Loucy (cell line): ENCODE measurements around the gene ARHGAP1.

Experiments used
- H2AFZ ChIP-seq: fragments of 200-600 bp; sonication (generic); 2 replicates; pipeline ENCODE4 v1.6.0; 2016; ENCODE audit warnings: antibody characterized with exemption, mild to moderate bottlenecking, low read length, moderate library complexity
- H3F3A ChIP-seq: fragments of 200-600 bp; 2 replicates; pipeline ENCODE4 v1.6.0; 2016; ENCODE audit warnings: antibody characterized with exemption, low read depth, mild to moderate bottlenecking
- H3K27me3 ChIP-seq: fragments of 200-600 bp; sonication (generic); 2 replicates; pipeline ENCODE4 v1.6.1; 2014; ENCODE audit warnings: low read length, mild to moderate bottlenecking; ENCODE audit not compliant: insufficient read depth, poor library complexity, severe bottlenecking
- H3K36me3 ChIP-seq: fragments of 200-600 bp; sonication (generic); 2 replicates; pipeline ENCODE4 v1.6.1; 2016; ENCODE audit warnings: low read length; ENCODE audit not compliant: insufficient read depth
- H3K4me1 ChIP-seq: fragments of 200-600 bp; sonication (generic); 2 replicates; pipeline ENCODE4 v1.5.1; 2014; ENCODE audit warnings: low read length, mild to moderate bottlenecking; ENCODE audit not compliant: insufficient read depth, poor library complexity, severe bottlenecking
- H3K4me2 ChIP-seq: fragments of 200-600 bp; sonication (generic); 2 replicates; pipeline ENCODE4 v1.6.0; 2014; ENCODE audit warnings: antibody characterized with exemption, low read length, low read depth, mild to moderate bottlenecking; ENCODE audit not compliant: poor library complexity, severe bottlenecking
- H3K4me3 ChIP-seq: fragments of 200-600 bp; sonication (generic); 2 replicates; pipeline ENCODE4 v1.5.1; 2014; ENCODE audit warnings: low read length, mild to moderate bottlenecking, mixed read lengths; ENCODE audit not compliant: poor library complexity, severe bottlenecking
- H3K79me2 ChIP-seq: fragments of 200-600 bp; sonication (generic); 2 replicates; pipeline ENCODE4 v1.6.1; 2014; ENCODE audit warnings: low read length; ENCODE audit not compliant: insufficient read depth
- H3K9ac ChIP-seq: fragments of 200-600 bp; sonication (generic); 2 replicates; pipeline ENCODE4 v1.6.0; 2014; ENCODE audit warnings: mild to moderate bottlenecking, low read depth, low read length, moderate library complexity; ENCODE audit not compliant: poor library complexity, severe bottlenecking
- H3K9me2 ChIP-seq: fragments of 200-600 bp; sonication (generic); replicated peaks from 2 replicates; pipeline ENCODE4 v1.6.1; 2016; ENCODE audit warnings: low read depth, low read length, mixed read lengths
- H3K9me3 ChIP-seq: fragments of 200-600 bp; sonication (generic); 2 replicates; pipeline ENCODE4 v1.6.1; 2014; ENCODE audit warnings: mild to moderate bottlenecking, antibody characterized with exemption, low read length, low read depth; ENCODE audit not compliant: insufficient read depth
- H4K20me1 ChIP-seq: fragments of 200-600 bp; sonication (generic); 2 replicates; pipeline ENCODE4 v1.6.0; 2014; ENCODE audit warnings: antibody characterized with exemption, low read length, mild to moderate bottlenecking; ENCODE audit not compliant: insufficient read depth, poor library complexity, severe bottlenecking
- EZH2phosphoT487 ChIP-seq: fragments of 200-600 bp; IDR thresholded peaks from 2 replicates; pipeline ENCODE4 v1.6.1; 2018; ENCODE audit warnings: antibody characterized with exemption, mild to moderate bottlenecking, moderate library complexity, borderline replicate concordance
- TF ChIP-seq, protein P1 (sequence below): fragments of 200-600 bp; sonication (generic); conservative IDR thresholded peaks from 2 replicates; pipeline ENCODE4 v1.5.1; 2014; ENCODE audit warnings: mild to moderate bottlenecking, antibody characterized with exemption, low read length

ARHGAP1 gene

DNA sequence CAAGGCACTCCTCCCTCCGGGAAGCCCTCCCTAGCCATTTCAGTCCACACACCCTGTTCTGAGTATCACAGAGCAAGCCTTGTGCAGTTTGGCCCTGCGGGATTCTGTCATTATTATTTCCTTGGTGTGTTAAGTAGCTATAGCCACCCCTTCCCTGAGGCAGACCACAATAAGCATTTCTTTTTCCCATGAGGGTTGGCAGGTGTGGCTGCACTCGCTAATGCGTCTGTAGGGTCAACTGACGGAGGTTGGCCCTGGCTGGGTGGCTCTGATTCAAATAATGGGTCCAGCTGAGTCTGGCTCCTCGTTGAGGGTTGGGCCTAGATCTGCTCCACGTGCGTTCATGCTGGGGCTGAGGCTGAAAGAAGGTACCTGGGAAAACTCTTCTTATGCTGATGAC lies 23.7 kb upstream of the ARHGAP1 start:
- no peak overlapping the region for H3K9ac ChIP-seq
- H4K20me1 ChIP-seq = no peaks in the 10 kb centered on the region
- peak overlapping the region; percentile 61; the same call in 1 of the 2 replicates for H2AFZ ChIP-seq
- H3K79me2 ChIP-seq = no peaks in the 10 kb centered on the region
- no peaks in the 10 kb centered on the region for H3K36me3 ChIP-seq
- no peaks in the 10 kb centered on the region for H3K9me2 ChIP-seq
- H3K27me3 ChIP-seq = no peaks in the 10 kb centered on the region
- TF ChIP-seq, protein P1, sequence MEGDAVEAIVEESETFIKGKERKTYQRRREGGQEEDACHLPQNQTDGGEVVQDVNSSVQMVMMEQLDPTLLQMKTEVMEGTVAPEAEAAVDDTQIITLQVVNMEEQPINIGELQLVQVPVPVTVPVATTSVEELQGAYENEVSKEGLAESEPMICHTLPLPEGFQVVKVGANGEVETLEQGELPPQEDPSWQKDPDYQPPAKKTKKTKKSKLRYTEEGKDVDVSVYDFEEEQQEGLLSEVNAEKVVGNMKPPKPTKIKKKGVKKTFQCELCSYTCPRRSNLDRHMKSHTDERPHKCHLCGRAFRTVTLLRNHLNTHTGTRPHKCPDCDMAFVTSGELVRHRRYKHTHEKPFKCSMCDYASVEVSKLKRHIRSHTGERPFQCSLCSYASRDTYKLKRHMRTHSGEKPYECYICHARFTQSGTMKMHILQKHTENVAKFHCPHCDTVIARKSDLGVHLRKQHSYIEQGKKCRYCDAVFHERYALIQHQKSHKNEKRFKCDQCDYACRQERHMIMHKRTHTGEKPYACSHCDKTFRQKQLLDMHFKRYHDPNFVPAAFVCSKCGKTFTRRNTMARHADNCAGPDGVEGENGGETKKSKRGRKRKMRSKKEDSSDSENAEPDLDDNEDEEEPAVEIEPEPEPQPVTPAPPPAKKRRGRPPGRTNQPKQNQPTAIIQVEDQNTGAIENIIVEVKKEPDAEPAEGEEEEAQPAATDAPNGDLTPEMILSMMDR = no peak
- no peak for TF ChIP-seq EZH2phosphoT487
- H3K4me3 ChIP-seq = no peak overlapping the region
- H3F3A ChIP-seq = no peaks in the 10 kb centered on the region
- peaks cover 8% of the 10 kb centered on the region for H3K4me1 ChIP-seq
- no peak overlapping the region for H3K4me2 ChIP-seq
- H3K9me3 ChIP-seq = no peaks in the 10 kb centered on the region

DNA sequence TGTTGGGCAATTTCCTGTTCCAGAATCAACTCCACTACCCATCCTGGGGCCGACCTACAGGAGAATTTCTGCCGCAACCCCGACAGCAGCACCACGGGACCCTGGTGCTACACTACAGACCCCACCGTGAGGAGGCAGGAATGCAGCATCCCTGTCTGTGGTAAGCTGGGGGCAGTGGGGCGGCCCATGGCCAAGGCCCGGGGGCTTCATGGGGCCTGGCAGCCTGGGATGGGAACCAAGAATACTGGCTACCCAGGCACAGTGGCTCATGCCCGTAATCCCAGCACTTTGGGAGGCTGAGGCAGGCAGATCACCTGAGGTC lies 22.9 kb upstream of the ARHGAP1 start:
- no peaks in the 10 kb centered on the region for H3F3A ChIP-seq
- no peaks in the 10 kb centered on the region for H3K27me3 ChIP-seq
- no peaks in the 10 kb centered on the region for H3K9me3 ChIP-seq
- H3K4me1 ChIP-seq = peaks cover 13% of the 10 kb centered on the region
- H3K9me2 ChIP-seq = no peaks in the 10 kb centered on the region
- no peaks in the 10 kb centered on the region for H4K20me1 ChIP-seq
- no peaks in the 10 kb centered on the region for H3K79me2 ChIP-seq
- no peak overlapping the region for H2AFZ ChIP-seq
- H3K4me2 ChIP-seq = no peak overlapping the region
- TF ChIP-seq, protein P1 = no peak
- no peak for TF ChIP-seq EZH2phosphoT487
- no peak overlapping the region for H3K4me3 ChIP-seq
- no peaks in the 10 kb centered on the region for H3K36me3 ChIP-seq
- H3K9ac ChIP-seq = no peak overlapping the region

DNA sequence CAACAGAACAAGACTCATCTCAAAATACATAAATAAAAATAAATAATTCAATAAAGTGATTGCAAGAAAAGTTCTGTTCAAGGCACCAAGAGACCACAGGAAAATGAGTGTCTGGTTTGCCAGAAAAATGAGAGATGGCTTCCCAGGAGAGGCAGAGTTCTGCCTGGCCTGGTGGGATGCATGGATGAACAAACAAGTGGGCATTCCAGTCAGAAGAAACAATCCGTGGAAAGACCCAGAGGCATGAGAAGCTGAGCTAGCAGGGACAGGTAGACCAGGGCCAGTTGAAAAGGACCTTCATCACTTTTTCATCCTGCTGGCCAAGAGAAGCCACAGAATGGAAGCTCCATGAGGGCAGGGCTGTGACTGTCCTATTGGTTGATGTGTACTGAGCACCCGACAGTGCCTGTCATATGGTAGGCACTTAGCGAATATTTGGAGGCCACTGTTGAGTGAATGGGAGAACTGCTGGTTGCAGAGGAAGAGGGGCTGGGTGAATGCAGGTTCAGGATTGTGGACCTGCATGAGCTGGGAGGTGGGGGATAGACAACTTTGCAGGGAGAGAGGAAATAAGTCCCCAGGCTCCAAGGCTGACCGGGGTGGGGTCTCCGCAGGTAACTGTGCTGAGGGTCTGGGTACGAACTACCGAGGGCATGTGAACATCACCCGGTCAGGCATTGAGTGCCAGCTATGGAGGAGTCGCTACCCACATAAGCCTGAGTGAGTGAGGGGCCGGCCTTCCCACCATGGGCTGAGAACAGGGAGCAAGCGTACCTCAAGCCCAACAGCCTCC lies 22.3 kb upstream of the ARHGAP1 start:
- Histone ChIP-seq H3K9me2 (no peaks in the 10 kb centered on the region), H3K36me3 (no peaks in the 10 kb centered on the region), H3K79me2 (no peaks in the 10 kb centered on the region), H3K4me3 (no peak overlapping the region), H3K4me1 (peaks cover 19% of the 10 kb centered on the region), H3K27me3 (no peaks in the 10 kb centered on the region), H3K4me2 (no peak overlapping the region), H3K9ac (no peak overlapping the region), H3K9me3 (no peaks in the 10 kb centered on the region), H3F3A (no peaks in the 10 kb centered on the region), H4K20me1 (no peaks in the 10 kb centered on the region), H2AFZ (no peak overlapping the region)
- TF ChIP-seq EZH2phosphoT487 = no peak
- TF ChIP-seq, protein P1 = no peak
